ENCODE measurements around the gene AKAP13.
"Not testable (repeated sequence)": the region's sequence is repeated elsewhere in the genome, so short reads cannot be mapped to it uniquely, and the experiment has no call there.

The AKAP13 gene

DNA sequence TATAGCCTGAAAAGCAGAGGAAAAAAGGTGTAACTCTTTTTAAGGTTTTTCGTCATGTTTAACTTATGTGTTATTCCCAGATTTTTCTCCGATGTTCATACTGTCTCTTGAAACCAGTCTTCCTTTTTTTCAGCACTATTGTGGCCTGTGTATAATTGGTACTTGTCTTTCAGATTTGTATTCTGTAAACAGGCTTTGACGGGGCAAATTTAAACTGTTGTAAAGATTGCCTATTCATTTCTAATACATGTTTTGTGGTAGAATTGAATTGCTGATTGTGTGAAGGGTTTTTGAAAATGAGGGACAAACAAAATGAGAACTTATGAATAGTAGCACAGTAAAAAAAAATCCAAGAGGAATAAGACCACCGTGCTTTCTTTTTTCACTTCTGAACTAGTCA, 33.6 kb downstream of the AKAP13 start:
- DNase-seq = no peak

GRCh38 chr15:85414495-85414894, 34.1 kb downstream of the AKAP13 start:
- DNase-seq = no peak

DNA sequence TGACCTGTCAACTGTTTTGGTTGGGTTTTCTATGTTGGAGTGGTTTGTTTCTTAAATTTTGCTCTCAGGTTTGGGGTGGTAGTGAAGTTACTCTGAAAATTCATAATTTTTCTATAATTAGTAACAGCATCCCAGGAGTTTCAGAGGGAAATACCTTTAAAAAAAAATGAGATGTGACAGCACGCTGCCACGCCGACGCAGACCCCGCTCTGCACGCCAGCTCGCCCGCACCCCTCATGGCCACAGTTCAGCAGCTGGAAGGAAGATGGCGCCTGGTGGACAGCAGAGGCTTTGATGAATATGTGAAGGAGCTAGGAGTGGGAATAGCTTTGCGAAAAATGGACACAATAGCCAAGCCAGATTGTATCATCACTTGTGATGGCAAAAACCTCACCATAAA, 34.6 kb downstream of the AKAP13 start:
- DNase-seq = no peak

GRCh38 chr15:85415783-85416182, 35.4 kb downstream of the AKAP13 start:
- no peak for DNase-seq

DNA sequence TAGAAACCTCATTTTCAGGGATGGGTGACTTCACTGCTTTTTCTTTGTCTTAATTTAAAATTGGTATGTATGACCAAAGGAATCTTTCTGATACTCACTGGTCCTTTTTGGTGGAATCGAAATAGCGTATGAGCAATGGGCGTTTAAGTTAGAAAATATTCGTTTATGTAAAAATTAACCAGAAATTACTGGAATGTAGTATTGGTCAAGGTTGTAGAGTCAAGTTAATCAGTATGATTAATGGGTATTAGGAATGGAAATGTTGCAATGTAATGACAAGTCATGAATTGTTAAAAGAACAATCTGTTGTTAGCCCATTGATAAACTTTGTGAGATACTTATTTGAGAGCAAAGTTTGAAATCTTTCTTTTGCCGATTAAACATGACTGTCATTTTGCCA, 36.9 kb downstream of the AKAP13 start:
- no peak for DNase-seq

- DNase-seq = no peak
Measured at GRCh38 chr15:85419161-85419560, 38.8 kb downstream of the AKAP13 start.

- DNase-seq = no peak
Measured at GRCh38 chr15:85421116-85421925, 40.9 kb downstream of the AKAP13 start.

GRCh38 chr15:85422607-85423006, 42.2 kb downstream of the AKAP13 start:
- DNase-seq = no peak

DNA sequence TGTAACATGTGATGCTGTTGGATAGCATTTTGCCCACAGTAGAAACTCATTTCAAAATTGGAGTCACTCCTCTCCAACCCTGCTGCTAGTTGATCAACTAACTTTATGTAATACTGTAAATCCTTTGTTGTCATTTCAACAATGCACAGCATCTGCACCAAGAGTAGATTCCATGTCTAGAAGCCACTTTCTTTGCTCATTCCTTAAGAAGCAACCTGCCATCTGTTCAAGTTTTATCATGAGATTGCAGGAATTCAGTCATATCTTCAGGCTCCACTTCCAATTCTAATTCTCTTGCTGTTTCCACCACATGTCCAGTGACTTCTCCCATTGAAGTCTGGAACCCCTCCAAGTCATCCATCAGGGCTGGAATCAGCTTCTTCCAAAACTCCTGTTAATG, 42.9 kb downstream of the AKAP13 start:
- DNase-seq = no peak

- DNase-seq = no peak
Measured at GRCh38 chr15:85424154-85424553, 43.8 kb downstream of the AKAP13 start.

- no peak for DNase-seq
Measured at GRCh38 chr15:85426481-85426880, 46.1 kb downstream of the AKAP13 start.

DNA sequence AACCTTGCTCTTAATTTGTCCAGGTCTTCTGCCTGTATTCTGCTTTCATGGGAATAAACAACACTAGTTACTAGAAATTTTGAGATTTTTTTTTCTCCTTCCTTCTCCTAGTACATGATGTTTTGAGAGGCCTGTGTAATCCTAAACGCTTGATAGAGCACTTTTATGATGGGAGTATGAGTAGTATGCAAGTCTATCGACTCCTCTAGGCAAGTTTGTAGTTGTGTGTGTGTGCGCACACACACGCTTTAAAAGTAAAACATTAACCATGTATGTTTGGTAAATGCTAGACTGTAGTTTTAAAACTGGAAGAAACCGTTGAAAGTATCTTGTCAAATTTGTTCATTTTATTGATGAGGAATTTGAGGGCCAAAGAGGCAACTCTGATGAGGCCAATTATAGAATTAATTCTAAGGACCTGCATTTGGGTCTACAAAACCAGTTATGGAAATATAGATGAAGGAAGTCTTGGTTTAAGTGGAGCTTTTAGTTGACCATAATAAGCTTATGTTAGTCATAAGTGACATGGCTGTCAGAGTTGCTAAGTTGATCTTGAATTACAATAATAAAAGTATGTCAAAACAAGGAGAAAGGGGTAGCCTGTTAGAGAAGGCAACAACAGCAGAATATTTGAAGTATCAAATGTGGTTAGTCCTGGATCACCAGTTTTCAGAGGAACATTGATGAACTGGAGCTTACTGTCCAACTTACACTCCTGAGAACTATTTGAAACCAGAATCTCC, 47.1 kb downstream of the AKAP13 start:
- DNase-seq = no peak

DNA sequence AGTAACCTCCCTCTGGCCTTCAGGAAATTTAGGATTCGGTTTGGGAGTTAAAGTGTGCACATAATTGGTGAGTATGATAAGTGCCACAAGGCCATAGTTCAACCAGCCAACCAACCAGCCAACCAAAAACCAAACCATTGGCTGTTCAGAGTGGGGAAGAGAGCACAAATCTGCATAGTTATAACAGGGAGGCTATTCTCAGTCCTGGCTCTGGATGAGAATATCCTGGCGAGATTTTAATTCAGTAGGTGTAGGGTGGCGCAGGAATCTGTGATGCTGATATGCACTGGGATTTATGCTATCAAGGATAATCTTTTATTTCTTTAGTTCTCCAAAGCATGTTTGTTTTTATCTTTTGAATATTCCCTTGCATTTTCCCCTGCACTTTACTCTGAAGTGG, 49.1 kb downstream of the AKAP13 start:
- DNase-seq = no peak

DNA sequence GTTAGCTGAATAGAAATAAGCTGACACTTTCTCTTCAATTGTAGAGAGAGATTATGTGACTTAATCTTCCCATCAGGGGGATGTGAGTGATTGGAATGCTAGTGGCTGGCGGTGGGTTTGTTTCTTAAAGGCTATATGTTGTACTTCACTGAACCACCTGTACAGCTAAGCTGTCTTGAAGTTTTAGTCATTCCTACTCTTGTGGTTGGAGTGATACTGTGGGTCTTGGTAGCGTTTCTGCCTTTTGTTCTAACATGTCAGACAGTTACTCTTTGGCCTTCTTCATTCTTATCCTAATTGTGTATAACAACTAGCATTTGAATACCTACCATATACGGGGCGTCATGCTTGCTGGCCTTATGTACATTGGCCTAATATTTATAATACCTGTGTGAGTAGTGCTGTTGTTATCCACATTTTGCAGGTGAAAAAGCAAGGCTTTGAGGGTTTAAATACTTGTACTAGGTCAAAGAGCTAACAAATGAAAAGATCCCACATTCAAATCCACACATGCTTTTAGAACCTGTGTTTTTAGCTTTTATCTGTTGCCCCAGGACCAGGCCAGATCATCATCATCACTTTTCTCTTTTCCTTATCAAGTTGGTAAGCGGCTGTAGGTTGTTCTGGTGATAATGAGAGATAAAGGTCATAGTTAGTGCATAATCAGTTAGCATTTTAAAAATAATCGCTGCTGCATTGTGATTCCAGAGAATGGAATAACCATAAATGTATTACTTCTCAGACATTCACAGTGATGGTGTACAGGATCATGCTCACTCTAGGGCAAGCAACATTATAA, 50.2 kb downstream of the AKAP13 start:
- no peak for DNase-seq

- no peak for DNase-seq
Measured at GRCh38 chr15:85439996-85440395, 59.6 kb downstream of the AKAP13 start.

- no peak for DNase-seq
Measured at GRCh38 chr15:85440451-85440850, 60.0 kb downstream of the AKAP13 start.

GRCh38 chr15:85441854-85442253, 61.5 kb downstream of the AKAP13 start:
- not testable (repeated sequence) for DNase-seq

GRCh38 chr15:85443046-85443445, 62.6 kb downstream of the AKAP13 start:
- DNase-seq = no peak

DNA sequence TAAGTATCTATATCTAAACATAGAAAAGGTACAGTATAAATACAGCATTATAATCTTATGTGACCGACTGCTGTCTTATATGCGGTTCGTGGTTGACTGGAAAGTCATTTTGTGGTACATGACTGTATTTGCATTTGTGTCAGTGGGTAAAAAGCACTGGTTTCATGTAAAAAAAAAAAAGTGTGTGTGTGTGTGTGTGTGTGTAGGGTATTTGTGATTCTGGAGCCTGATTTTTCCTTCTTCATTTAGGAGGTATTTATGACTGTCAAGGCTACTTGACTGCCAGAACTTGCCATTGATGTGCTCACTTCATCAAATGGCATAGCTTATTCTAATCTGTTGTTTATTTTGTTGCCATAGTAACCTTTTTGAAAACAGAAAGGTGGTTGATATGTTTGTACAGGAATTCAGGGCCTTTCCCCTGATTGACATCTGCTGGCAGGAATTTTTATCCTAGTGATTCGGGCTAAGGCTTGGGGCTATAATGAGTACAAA, 63.2 kb downstream of the AKAP13 start:
- DNase-seq = no peak

GRCh38 chr15:85444122-85444745, 63.8 kb downstream of the AKAP13 start:
- DNase-seq = no peak

- DNase-seq = no peak
Measured at GRCh38 chr15:85445361-85445760, 65.0 kb downstream of the AKAP13 start.

DNA sequence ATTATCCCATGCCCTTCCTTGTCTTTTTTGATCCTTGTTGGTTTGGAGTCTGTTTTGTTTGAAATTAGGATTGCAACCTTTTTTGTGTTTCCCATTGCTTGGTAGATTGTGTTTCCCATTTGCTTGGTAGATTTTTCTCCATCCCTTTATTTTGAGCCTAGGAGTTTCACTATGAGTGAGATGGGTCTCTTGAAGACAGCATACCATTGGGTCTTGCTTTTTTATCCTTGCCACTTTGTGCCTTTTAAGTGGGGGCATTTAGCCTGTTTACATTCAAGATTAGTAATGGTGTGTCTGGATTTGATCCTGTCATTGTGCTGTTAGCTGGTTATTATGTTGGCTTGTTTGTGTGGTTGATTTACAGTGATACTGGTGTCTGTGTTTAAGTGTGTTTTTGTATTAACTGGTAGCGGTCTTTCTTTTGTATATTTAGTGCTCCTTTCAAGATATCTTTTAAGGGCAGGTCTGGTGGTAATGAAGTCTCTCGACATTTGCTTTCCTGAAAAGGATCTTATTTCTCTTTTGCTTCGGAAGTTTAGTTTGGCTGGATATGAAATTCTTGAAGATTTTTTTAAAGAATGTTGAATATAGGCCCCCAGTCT, 70.8 kb downstream of the AKAP13 start:
- DNase-seq = no peak

DNA sequence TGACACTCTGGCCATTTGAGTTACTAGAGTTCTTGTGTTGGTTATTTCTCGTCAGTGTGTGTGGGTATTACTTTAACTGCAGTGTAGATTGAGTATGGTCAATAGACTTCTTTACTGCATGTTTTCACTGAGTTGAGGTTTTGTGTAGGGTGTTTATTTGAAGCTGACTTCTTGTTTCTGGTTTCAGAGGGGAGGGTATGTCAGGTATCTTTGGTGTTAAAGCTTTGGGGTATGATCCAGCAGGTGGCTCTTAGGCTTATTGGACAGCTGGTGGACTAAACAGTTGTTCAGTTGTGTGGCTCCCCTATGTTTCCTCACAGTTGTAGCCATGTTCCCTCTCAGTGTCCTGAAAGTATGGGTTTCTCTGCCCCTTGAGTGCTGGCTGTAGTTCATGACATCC, 72.0 kb downstream of the AKAP13 start:
- no peak for DNase-seq
